ENCODE data around the gene NRG2.

NRG2 gene

DNA sequence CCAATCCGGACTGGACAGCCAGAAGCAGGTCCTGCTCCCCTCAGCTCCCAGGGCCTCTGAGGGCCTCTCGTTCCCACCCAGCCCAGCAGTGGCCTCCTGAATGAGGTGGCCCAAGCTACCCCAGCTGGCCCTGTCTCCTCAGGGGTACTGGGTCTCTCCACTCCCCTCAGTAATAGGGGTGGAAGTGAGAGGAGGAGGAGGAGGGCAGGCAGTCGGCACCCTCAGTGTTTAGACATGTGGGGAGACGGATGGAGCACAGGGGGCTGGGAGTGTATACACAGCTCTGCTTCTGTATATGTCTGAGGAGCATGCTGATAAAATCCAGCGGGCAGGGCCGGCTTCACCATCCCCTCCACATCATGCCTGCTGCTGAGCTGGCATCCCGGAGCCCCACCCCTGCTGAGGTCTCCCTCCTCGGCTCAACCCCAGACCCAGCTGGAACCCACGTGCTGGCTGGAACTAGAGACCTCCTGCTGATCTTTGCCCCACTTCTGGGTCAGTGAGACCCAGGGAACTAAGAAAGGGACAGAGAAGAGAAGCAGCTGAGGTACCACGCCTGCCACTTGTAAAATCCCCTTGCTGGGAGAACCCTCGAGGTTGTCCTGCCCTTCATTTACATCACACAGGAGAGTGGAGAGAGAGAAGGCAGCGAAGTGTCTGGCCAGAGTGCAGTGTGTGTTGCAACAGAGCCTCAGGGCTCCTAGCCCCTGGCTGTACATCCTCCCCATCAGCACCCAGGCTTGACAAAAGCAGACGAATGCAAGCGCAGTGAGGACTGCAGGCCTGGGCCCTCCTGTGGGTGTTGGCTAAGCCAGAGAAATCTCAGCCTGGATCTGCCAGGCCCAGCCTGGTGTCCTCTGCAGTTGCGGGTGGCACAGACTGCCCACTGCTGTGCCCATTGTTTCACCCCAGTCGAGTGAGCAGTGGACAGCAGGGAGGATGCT is 170.0 kb downstream of the NRG2 start:
- DNase-seq: no peak

DNA sequence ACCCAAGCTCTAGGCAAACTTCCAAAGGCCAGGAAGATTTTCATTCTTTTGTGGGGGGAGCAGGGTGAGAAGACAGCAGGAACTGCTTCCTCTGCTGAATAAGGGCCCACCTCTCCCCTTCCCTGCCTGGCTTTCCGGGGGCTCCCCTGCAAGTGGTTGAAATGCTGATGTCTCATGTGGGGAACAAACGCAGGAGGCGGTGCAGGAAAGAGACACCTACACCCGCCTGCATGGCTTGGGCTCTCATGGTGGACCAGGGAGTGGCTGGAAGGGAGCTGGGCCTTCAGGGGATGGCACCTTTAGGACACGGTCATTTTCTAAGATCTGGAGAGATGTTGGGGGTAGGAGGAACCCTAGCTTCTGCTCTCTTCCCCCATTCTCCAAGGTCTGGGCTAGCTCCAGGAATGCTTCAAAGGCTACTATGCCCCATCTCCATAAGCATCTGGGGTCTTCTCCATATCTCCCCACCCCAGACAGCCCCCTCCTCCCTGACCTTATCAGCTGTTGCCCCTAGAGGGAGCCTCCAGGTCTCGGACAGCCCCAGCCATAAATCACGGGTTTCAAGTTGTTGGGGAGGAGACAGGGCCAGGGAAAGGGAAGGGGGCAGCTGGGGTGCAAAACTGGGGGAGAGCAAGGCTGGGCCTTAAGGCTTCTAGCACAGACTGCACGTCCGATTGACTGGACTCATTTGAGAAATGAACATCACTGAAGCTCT is 170.9 kb downstream of the NRG2 start:
- no peak for DNase-seq

DNA sequence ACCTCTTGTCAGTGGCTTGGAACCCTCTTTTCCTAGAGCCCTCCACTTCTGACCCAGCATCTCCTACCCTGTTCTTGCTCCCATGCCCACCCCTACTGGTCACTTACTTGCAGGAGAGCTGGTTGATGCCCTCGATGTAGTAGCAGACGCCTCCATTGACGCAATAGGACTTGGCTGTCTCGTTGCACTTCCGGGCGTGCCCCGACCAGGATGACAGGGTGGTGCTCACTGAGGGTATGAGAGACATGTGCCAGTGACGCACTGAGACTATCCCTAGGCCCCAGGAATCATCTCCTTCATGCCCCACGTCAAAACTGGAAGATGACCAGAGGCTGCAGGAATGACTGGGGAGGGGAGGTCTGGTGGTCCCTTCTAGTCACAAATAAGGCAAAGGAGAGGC is 171.5 kb downstream of the NRG2 start:
- DNase-seq: no peak

DNA sequence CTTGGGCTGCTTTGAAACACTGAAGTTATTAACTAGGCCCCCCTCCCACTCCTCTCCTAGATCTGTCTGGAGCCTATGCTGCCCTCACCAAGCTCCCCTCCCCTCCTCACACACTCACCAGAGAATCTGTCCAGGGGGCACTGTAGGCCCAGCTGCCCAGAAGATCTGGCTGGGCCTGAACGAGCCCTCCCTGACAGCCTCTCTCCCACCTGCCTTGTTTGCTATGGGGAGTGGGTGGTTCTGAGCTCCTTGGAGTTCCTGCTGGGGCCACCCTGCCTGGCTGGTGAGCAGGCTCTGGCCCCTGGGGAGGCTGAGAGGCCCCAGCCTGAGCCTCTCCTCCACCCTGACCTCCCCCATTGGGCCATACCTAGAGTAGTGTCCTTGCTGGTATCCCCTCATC is 172.4 kb downstream of the NRG2 start:
- no peak for DNase-seq

DNA sequence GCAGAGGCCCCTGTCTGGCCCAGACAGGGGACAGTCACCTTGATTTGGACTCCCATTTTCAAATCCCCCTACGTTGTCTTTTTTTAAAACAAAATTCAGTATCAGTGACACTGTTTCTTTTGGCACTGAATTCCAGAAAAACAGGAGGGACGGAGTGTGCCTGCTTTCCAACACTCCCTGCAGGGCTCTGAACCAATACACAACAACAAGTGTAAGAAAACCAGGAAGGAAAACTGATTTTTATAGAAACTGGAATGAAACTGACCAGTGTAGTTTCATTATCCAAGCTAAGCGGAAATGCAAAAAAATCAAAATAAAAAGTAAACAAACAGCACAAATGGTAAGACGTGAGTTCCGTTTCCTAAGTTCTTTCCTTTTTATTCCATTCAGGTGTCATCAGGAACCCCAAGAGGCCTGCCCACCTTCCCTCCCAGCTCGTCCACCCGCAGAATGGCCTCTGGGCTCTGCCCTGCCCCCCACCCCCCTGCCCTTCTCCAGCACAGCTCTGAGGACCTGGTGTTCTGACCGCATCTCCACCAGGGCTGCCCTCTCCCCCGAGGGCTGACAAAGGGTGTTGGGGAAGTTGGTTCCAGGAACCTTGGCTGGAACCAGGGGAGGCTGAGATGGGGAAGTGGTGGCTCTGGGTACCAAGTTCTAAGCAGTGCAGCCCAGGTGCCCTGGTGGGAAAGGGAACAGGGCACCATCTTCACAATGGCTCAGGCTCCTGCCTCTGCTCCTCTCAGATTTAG is 173.9 kb downstream of the NRG2 start:
- no peak for DNase-seq

DNA sequence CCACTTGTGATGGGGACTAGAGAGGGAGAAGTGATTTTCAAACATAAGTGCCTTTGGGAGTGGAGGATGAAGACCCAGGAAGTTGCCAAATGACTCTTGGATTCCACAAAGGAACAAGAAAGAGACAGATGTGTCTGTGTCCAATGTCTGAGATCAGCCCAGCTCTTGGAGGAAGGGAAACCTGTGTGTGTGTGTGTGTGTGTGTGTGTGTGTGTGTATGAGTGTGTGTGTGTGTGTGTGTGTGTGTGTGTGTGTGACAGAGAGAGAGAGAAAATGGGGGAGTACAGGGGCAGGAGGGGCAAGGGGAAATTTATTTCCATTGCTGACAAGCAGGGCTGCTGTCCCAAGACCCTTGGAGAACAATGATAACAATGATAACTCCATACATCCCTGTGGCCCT is 175.5 kb downstream of the NRG2 start:
- no peak for DNase-seq

DNA sequence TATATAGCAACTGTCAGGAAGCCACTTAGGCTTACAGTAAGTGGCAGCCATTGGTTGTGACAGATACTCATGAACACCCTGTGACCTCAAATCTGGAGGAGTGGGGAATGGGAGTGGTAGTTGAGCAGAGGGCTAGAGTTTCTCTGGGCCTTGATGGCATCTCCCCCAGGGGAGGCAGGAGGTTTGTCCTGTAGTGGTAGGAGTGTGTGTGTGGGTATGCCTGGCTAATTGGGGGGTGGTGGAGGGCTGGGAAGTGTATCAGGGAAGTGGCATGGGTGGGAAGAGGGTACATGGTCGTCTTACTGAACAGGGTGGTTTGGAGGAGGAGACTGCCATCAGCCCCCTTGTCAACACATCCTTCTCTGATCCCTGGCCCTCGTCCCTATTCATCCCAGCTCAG is 176.0 kb downstream of the NRG2 start:
- DNase-seq: no peak

DNA sequence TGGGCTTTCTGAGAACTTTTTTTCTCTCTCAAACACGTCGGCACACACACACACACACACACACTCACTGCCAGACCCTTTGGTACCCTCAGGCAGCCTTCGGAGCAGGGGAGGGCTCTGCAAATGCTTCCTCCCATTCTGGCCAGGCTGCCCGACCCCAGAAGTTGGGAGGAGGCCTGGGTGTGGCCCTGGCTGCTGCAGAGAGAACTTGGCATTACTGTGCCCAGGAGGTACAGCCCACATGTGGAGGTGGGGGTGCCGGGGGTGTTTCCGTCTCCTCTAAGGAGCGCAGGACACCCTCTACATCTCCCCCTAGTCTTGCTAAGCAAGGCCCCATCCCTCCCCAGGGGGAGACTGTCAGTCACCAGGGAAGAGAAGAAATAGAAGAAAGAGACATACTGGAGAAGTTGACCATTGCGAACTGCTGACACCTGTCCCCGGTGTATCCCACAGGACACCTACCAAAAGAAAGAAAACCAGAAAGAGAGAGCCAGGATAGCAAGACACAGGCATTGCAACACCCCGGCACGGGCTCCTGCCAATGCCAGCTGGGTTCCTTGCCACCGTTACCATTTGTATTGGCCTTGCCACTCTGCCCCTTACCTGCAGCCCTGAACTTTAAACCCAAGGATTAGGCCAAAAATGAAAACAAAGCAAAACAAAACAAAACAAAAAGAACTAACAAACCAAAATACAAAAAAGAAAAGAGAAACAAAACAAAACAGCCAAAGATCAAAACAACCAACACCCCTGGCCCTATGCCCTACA is 178.2 kb downstream of the NRG2 start:
- no peak for DNase-seq

DNA sequence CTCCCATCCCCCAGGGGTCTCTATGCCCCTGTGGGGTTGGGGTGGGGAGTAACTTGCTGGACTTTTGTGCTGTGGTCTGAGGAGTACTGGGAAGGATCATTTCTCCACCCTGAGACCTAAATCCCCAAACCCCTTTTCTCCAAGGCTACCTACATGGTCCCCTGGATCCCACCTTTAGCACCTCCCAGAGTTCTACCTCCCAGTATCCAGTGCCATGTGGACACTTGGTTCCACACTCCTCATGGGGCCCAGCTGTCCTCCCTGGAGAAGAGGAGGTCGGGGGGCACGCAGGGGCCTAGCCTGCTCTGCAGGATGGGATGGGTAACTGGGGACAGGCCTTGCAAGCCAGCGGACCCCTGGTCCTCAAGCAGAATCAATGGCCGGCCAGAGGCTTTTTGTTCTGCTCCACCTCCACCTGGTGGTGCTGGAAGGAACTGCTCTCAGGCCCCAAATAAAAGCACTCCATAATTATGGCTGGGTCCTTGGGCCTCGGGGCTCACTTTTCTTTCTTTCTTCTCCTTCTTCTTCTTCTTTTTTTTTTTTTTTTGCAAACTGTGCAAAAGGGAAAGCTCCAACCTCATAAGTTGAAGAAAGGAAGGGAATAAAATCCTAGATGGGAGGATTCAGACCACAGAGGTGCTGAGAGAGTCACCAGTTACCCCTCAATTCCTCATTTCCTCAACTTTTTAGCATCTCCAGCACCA is 179.1 kb downstream of the NRG2 start:
- DNase-seq: no peak

DNA sequence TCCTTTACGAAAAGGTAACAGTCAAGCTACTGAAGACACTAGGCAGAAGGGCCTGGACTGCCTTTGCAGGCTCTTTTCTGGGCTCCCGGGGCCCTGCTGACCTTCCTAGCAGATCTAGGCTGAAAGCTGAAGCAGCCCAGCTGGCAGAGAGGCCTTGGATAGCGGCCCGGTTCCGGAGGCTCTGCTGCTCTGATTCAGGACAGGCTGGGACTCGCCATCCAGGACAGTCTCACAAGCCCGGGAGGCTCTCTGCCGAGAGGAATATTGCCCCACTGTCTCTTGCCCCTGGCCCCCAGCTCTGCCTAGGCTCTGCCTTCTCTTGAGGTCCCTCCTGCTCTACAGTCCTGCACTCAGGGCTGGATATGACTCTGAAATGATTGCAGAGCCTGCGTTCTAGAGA is 179.7 kb downstream of the NRG2 start:
- no peak for DNase-seq

DNA sequence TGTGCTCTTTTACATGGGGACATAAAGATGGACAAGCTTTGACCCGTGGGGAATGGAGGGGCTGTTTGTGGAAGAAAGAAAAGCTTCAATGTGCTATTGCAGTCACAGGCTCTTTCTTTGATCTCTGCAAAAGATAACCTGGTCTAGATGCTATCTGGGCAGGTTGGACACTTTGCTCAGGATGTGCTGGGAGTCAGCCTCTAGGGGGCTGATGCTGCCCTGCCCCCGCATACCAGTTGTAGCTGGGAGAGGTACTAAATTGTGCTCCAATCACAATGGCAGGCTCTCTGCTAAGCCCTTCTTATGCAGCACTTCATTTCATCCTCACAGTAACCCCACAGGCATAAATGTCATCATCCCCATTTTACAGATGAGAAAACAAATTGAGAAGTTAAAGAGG is 180.3 kb downstream of the NRG2 start:
- DNase-seq: no peak

DNA sequence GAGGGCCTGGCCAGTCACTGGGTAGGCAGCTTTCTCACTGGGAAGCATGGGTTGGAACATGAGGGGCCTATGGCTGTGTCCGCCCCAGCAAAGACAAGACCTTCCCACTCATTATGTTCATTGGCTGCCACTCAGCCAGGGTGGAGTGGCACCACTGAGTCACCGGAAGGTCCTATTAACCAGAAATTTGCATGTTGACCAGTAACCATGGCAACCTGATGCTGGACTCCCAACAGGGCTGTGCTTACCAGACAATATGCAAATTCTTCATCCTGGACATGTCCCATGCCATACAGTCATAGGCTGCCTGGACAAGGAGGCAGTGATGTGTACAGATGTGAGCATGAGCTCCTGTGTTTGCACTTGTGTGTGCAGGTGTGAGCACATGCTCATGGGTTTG is 180.8 kb downstream of the NRG2 start:
- DNase-seq: no peak

DNA sequence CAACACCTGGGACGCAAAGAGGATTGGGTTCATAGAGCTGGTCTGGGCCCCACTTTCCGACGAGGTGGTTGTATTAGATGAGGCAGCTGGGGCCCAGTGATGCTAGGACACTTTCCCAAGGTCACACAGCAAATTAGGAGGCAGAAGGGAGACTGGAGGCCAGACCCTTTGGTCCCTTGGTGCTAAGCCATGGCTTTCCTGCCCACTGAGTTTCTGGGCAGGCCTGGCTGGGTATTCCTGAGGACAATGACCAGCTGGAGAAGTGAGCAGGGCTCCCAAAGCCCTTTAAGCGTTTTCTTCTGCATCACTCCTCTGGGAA is 181.3 kb downstream of the NRG2 start:
- DNase-seq: no peak

DNA sequence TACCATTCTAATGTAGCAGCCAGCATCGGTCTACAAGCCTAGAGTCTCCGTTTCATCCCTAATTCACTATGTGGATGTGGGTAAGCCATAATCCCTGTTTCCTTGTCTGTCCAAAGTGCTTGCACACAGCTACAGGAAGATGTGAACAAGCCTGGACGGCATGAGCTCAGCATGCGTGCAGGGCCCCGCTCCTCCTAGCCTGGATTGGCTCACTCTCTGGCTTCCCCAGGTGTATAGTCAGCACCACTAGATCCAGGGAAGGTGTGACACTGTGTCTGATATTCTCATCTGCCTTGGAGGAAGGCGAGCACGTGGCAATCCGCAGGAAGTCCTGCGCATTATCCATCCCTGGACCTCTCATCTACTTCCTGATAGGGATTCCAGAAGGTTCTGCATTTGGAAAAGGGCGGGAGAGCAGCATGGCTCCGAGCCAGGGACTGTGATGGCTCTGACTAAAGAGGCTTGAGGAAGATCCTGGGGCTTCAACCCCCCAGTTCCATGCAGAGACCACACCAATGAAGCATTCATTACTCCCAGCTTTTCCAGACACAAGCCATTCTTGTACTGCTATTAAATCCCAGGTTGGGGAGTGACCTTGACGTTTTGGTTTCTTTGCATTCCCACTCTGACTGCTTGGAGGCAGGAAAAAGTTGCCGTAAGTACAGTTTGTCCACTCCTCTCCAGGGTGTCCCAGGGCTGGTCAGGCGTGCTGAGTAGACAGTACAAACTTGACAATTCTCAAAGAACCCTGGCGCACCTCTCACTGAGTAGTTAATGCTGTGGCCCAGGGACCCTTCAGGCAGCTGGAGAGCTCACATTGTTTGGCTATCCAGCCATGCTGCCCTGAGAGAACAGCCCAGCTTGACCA is 181.8 kb downstream of the NRG2 start:
- DNase-seq: no peak

DNA sequence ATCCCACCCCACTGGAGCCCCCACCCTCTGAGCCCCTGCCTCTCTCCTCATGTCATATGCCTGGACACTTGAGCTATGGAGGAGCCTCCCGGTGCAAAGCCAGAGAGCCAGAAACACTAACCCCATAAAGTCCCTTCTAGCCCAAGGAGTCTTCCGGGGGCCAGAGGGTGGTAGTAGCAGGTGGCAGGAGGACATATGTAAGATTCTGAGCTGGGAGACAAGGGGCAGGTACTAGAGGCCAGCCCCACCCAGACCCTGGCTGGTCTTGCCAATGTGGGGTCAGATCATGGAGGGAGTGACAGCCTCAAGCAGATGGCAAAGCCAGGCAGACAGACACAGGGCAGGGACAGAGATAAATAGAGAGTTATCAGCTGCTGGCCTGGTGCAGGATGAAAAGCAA is 184.1 kb downstream of the NRG2 start:
- no peak for DNase-seq

DNA sequence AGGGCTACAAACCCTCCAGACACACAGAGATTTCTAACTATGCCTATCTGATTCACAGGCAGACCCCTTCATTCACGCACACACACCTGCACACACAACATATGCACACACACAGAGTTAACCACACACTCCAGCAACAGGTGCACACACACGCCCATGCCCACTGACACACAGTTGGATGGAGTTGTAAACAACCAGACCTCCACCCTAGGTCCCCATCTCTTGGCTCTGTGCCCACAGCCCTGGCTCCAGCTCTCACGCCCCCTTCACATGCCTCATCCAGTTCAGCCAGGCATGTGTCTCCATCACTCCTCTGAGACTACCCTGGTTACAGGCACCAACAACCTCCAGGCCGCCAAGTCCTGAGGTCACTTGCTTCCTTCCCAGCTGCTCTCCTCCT is 186.4 kb downstream of the NRG2 start:
- DNase-seq: no peak

DNA sequence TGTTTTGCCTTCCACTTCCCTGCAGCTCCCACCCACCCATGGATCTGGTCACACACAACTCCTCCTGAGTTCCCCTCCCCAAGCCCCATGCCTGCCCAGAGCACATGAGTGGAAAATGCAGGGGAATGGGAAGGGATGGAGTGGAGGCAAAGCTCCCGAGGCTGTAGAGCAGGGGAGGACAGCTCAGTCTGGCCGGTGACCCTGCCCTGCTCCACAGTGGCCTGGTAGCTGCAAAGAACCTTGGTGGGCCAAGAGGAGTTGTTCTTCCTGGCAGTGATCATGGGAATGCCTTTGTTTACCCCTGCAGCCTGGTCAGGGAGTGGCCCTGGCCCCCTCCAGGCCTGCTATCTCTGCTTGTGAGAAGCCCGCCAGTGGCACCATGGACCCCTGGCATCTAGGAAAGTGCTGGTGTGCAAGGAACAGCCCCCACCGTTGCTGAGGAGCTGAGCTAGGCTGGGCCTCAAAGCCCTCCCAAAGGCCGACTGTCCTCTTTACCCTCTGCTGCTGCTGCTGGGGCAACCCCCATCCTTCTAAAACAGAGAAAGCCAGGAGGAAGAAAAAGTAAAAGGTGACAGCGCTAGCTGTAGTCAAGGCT is 187.1 kb downstream of the NRG2 start:
- no peak for DNase-seq

DNA sequence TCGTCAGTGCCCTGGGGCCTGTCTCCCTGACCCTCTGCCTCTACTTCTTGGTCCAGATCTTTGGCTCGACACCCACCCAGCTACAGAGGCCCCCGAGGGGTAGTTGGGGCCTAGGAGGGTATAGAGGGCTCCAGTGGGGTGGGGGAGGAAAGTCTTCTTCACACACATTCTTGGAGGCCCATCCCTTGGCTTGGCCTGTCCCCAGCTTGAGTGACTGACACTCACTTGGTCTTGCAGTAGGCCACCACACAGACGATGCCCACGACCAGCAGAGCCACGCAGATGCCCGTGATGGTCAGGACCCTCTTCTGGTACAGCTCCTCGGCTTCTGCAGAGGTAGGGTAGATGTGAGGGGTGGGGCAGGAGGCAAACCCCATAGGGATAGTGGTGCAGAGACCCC is 187.6 kb downstream of the NRG2 start:
- DNase-seq: no peak

DNA sequence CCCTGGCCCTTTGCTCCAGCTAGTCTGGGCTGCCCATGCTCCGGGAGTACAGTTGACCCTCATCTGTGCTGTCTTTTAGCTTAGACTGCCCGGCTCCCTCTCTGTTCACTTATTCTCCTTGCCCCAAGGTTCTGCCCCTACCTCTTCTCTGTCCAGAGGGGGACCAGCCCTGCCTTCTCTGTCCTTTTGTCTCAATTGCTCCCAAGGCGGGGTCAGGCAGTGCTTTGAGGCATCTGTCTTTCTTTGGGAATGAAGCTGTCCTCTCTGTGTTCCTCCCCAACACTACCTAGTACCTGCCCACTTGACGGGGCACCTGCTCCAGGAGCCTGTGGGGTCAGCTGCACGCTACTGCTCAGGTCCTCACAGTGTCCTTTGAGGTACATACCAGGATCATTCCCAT is 188.1 kb downstream of the NRG2 start:
- no peak for DNase-seq

DNA sequence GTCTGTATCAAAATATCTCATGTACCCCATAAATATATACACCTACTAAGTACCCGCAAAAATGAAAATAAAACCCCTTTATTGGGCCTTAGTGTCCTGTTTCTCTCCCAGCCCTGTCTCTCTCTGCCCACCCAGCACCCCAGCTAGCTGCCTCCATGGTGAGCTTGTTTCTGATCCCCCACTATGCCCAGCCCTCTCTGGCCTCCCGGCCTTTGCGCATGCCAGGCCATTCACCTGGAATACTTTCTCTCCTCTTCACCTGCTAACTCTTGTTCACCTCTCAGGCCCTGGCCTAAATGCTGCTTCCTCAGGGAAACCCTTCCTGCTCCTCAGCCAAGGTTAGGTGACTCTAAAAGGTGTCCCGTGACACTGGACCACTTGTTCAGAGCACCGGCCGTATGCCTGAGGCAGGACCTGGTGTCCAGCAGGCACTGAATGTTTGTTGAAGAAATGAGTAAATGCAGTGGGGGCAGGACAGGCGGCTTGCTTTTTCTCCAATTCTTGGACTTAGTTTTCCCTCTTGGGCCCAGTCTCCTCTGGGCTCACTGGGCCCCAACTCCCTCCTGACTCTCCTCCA is 189.0 kb downstream of the NRG2 start:
- no peak for DNase-seq

DNA sequence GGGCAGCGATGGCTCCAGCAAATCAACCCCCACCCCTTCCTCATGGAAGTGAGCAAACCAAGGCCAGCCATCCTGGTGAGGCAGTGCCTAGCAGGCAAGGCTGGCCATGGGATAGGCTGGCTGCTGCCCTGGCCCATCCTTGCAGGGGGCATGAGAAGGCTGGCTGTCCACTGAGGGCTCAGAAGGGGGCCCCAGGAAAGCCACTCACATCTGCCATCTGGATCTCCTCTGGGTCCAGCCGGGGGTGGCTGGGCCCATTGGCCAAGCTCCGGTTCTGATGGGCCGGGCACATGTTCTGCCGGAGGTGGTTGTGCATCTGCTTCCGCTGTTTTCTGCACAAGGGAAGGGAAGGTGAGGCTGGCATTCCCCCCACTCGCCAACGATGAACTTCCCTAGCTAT is 190.4 kb downstream of the NRG2 start:
- DNase-seq: no peak

All from SIG-M5 (cell line).